ENCODE measurements around the gene RRBP1.

GRCh38 chr20:17699931-17700351 is 17.9 kb upstream of the RRBP1 start, which contains the start of gene BANF2:
- TF ChIP-seq CTCF (conservative IDR thresholded peaks at IDR 0.05; ENCODE audit: low read length) (no peak), EZH2phosphoT487 (IDR thresholded peaks at IDR 0.05; ENCODE audit: borderline replicate concordance) (no peak)
